HUES6 (cell line): ENCODE results near the gene TULP3.

Source experiments
- H3K27ac ChIP-seq: 2 replicates; pipeline ENCODE4 v1.7.0; 2013; ENCODE audit warnings: low read depth, mild to moderate bottlenecking, low read length, inconsistent platforms
- H3K27me3 ChIP-seq: 2 replicates; pipeline ENCODE4 v1.6.1; 2013; ENCODE audit warnings: low read length; ENCODE audit not compliant: control insufficient read depth, insufficient read depth
- H3K36me3 ChIP-seq: 2 replicates; pipeline ENCODE4 v1.6.1; 2013; ENCODE audit warnings: low read length; ENCODE audit not compliant: control insufficient read depth, insufficient read depth
- H3K4me1 ChIP-seq: 2 replicates; pipeline ENCODE4 v1.6.1; 2013; ENCODE audit warnings: low read length; ENCODE audit not compliant: control insufficient read depth, insufficient read depth
- H3K4me3 ChIP-seq: 2 replicates; pipeline ENCODE4 v1.5.1; 2013; ENCODE audit warnings: low read depth, low read length
- H3K9ac ChIP-seq: one replicate; pipeline ENCODE4 v1.6.1; 2013; ENCODE audit warnings: mild to moderate bottlenecking, low read length
- H3K9me3 ChIP-seq: 2 replicates; pipeline ENCODE4 v1.6.1; 2013; ENCODE audit warnings: low read depth, low read length; ENCODE audit not compliant: control insufficient read depth, insufficient read depth

TULP3 gene

DNA sequence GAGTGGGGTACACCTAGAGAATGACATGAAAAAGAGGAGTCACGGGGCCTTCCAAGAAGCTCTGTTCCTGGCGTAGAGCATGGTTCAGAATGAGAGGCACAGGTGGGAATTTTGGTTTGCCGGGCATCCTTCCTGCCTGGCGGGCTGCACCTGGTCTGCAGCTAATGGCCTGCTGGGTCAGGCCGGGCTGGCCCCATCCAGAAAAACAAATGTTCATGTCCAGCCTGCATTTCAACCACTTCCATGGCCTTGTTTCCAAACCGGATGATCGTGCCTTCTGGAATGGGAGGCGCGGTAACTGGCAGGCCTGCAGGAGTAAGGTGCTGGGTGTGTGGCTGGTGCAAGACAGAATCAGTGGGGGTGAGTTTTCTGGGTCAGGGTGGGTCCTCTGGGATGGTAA is 82.9 kb downstream of the TULP3 start:
- H3K9me3 ChIP-seq, result no peaks in the 10 kb centered on the region
- no peak overlapping the region for H3K9ac ChIP-seq
- H3K4me3 ChIP-seq, result no peak overlapping the region
- H3K27ac ChIP-seq, result no peak overlapping the region
- peaks cover 26% of the 10 kb centered on the region for H3K4me1 ChIP-seq
- H3K36me3 ChIP-seq, result peaks cover 29% of the 10 kb centered on the region
- H3K27me3 ChIP-seq, result no peaks in the 10 kb centered on the region

DNA sequence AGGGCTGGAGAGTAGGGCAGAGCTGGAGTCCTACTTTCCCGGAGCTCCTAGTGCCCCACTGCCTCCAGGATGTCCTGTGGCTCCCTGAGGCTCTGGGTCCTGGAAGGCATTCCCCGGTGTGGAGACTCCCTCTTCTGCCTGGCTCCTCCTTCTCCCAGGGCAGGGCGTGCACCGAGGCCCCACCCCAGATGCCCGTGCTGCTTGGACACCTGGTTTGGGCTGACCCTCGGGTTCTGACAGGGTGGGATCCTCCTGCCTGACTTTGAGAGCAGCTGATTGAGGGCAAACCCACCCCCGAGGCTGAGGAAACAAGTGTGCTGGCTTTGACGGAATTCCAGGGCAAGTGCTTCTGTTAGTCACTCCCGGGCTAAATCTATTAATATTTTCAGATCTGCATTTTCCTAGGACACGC is 83.9 kb downstream of the TULP3 start:
- Histone ChIP-seq H3K4me3 (no peak overlapping the region), H3K4me1 (peaks cover 26% of the 10 kb centered on the region), H3K27ac (no peak overlapping the region), H3K9ac (no peak overlapping the region), H3K9me3 (no peaks in the 10 kb centered on the region), H3K27me3 (no peaks in the 10 kb centered on the region), H3K36me3 (peaks cover 27% of the 10 kb centered on the region)

DNA sequence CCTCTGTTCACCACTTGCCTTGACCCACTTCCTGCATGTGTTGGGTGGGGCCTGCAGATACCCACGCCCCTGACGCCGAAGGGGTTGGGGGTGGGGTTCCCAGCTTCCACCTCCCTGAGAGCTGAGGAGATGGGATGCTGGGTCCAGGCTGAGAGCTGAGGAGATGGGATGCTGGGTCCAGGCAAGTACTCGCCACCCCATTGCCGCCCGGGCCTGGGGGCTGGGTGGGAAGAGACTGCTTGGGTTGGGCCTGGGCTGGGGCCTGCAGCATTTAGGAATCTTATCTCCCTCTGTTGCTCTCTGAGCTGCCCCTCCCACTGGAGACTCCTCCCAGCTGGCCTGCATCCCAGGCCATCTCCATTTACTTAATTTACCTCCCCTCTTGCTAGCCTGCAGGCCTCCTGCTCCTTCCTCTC is 85.9 kb downstream of the TULP3 start:
- Histone ChIP-seq H3K9ac (no peak overlapping the region), H3K36me3 (peaks cover 28% of the 10 kb centered on the region), H3K4me1 (peaks cover 26% of the 10 kb centered on the region), H3K9me3 (no peaks in the 10 kb centered on the region), H3K27ac (no peak overlapping the region), H3K4me3 (no peak overlapping the region), H3K27me3 (no peaks in the 10 kb centered on the region)

DNA sequence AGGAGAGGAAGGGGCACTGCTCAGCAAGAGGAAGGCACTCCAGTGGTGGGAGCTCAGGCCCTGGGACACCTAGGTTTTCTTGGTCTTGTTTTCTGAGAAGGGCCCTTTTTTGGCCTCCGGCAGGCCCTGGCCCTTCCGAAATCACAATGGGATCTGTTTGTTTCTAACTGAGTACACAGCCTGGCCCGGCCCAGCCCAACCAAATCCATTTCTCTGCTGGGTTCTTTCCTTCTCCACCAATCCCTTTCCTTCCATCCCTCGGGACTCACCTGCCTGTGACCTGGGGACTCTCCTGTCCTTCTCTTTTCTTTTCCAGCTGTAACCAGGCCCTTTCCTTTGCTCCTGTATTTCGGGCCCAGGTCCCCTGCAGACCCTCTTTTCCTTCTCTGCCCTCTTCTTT is 87.1 kb downstream of the TULP3 start:
- H3K36me3 ChIP-seq, result peaks cover 31% of the 10 kb centered on the region
- no peaks in the 10 kb centered on the region for H3K27me3 ChIP-seq
- no peak overlapping the region for H3K9ac ChIP-seq
- no peak overlapping the region for H3K27ac ChIP-seq
- no peak overlapping the region for H3K4me3 ChIP-seq
- no peaks in the 10 kb centered on the region for H3K9me3 ChIP-seq
- peaks cover 26% of the 10 kb centered on the region for H3K4me1 ChIP-seq

DNA sequence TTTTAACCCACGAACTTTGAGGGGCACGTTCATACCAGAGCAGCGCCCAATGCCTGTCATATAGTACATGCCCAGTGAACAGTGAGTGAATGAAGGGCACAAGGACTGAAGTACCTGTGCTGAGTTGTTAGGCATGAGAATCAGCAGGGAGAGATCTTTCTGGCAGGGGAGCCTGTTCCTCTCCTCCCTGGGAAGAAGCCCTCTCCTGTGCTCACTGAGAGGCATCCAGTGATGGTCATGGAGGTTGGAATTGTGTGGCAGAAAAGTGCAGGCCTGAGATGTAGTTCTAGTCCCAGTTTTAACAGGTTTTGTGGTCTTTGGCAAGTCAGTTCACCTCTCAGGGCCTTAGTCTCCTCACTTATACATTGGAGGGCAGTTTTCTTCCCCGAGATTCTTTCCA is 89.1 kb downstream of the TULP3 start:
- H3K9ac ChIP-seq, result no peak overlapping the region
- no peak overlapping the region for H3K4me3 ChIP-seq
- H3K36me3 ChIP-seq, result peaks cover 44% of the 10 kb centered on the region
- H3K27me3 ChIP-seq, result no peaks in the 10 kb centered on the region
- H3K4me1 ChIP-seq, result peaks cover 16% of the 10 kb centered on the region
- H3K9me3 ChIP-seq, result no peaks in the 10 kb centered on the region
- H3K27ac ChIP-seq, result no peak overlapping the region

DNA sequence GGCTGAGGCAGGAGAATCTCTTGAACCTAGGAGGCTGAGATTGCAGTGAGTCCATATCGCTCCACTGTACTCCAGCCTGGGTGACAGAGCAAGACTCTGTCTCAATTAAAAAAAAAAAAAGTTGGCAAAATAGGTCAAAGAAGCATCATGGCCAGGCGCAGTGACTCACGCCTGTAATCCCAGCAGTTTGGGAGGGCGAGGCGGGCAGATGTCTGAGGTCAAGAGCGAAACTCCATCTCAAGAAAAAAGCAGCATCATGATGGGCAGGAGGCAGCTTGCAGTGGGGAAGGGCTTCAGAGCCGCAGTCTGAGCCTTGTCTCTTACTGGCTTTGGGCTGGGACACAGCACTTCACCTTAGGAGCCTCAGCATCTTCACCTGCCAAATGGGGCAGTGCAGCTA is 89.9 kb downstream of the TULP3 start:
- Histone ChIP-seq H3K4me1 (peaks cover 16% of the 10 kb centered on the region), H3K27me3 (no peaks in the 10 kb centered on the region), H3K36me3 (peaks cover 44% of the 10 kb centered on the region), H3K9me3 (no peaks in the 10 kb centered on the region), H3K27ac (no peak overlapping the region), H3K4me3 (no peak overlapping the region), H3K9ac (no peak overlapping the region)

DNA sequence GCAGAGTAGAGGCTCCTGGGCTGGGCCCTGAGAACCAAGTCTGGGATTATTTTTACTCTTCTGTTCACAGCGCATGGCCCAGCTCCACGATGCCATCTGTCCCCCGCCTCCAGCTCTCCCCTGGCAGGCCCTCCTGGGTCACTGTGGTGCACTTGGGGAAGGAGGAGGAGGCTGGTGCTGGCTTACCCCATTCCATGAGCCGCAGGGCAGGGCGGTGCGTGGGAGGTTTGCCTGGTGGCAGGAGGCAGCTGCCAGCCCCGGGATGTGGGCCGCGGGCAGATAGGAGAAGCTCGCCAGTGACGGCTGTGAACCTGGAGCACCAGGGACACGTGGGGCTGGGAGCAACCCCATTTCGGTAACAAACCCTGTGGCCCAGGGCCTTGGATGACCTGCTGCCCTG is 91.7 kb downstream of the TULP3 start:
- no peak overlapping the region for H3K4me3 ChIP-seq
- no peak overlapping the region for H3K9ac ChIP-seq
- H3K27me3 ChIP-seq, result no peaks in the 10 kb centered on the region
- H3K9me3 ChIP-seq, result no peaks in the 10 kb centered on the region
- peaks cover 44% of the 10 kb centered on the region for H3K36me3 ChIP-seq
- peaks cover 3% of the 10 kb centered on the region; the same call in 1 of the 2 replicates for H3K4me1 ChIP-seq
- H3K27ac ChIP-seq, result no peak overlapping the region

DNA sequence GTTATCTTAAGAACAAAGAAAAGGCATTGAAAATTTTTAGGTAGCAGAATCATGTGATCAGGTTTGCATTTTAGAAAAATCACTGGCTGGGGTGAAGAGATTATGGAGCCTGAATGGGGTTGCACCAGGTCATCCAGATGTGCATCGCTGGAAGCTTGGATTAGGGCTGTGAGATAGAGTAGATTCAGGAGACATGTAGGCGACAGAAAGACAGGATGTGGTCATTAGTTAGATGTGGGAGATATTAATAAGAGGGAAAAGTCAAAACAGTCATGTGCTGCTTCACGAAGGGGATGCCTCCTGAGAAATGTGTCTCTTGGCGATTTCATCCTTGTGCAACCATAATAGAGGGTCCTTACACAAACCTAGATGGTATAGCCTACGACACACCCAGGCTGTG is 93.6 kb downstream of the TULP3 start:
- Histone ChIP-seq H3K27ac (no peak overlapping the region), H3K4me1 (peaks cover 3% of the 10 kb centered on the region; the same call in 1 of the 2 replicates), H3K4me3 (no peak overlapping the region), H3K36me3 (peaks cover 44% of the 10 kb centered on the region), H3K9ac (no peak overlapping the region), H3K9me3 (peaks cover under 1% of the 10 kb centered on the region; the same call in 1 of the 2 replicates), H3K27me3 (no peaks in the 10 kb centered on the region)

DNA sequence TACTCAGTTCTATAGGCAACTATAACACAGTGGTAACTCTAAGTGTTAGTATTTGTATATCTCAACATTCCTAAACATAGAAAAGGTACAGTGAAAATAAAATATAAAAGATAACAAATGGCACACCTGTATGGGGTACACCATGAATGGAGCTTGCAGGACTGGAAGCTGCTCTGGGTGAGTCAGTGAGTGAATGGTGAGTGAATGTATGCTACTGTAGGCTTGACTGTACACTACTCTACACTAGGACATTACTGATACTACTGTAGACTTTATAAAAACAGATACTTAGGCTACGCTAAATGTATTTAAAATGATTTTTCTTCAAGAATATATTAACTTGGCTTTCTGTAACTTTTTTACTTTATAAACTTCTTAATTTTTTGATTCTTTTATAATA is 94.0 kb downstream of the TULP3 start:
- Histone ChIP-seq H3K4me3 (no peak overlapping the region), H3K36me3 (peaks cover 39% of the 10 kb centered on the region), H3K27ac (no peak overlapping the region), H3K4me1 (peaks cover 3% of the 10 kb centered on the region; the same call in 1 of the 2 replicates), H3K9ac (no peak overlapping the region), H3K27me3 (no peaks in the 10 kb centered on the region), H3K9me3 (peaks cover 5% of the 10 kb centered on the region)

DNA sequence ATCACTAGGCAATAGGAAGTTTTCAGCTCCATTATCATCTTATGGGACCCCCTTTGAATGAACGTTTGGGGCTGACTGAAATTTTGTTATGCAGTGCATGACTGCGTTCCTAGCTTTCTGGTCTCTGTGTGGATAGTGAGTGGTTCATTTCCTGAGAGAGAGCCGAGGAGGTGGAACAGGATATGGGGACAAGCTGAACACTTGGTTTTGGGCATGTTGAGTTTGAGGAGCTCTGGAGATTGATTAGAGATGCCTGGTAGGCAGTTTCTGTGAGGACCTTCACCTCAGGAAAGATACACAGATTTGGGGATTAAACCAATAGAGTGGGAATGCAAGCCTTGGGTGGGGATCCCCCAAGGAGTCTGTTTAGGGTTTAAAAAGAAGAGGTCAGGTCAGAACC is 96.2 kb downstream of the TULP3 start:
- no peak overlapping the region for H3K4me3 ChIP-seq
- H3K27me3 ChIP-seq, result no peaks in the 10 kb centered on the region
- H3K9me3 ChIP-seq, result peaks cover 8% of the 10 kb centered on the region
- H3K9ac ChIP-seq, result no peak overlapping the region
- peaks cover 7% of the 10 kb centered on the region; the same call in 1 of the 2 replicates for H3K4me1 ChIP-seq
- no peak overlapping the region for H3K27ac ChIP-seq
- H3K36me3 ChIP-seq, result peaks cover 28% of the 10 kb centered on the region

DNA sequence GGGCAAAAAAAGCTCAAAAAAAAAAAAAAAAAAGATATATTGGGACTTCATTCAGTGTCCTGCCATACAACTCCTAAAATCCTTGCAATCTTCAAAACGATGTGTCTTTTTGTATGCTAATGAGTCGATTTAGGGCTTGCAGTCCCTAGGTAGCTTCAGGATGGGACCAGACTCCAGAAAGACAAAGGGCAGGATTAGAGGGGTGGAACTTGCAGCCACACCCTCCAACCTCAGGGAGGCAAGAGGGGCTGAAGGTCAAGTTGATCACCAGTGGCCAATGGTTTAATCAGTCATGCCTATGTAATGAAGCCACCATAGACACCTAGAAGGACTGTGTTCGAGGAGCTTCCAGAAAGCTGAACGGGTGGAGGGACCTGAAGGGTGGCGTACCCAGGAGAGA is 97.8 kb downstream of the TULP3 start:
- H3K27me3 ChIP-seq, result no peaks in the 10 kb centered on the region
- H3K4me1 ChIP-seq, result peaks cover 7% of the 10 kb centered on the region; the same call in 1 of the 2 replicates
- peaks cover 28% of the 10 kb centered on the region for H3K36me3 ChIP-seq
- peaks cover 8% of the 10 kb centered on the region for H3K9me3 ChIP-seq
- H3K9ac ChIP-seq, result no peak overlapping the region
- no peak overlapping the region for H3K4me3 ChIP-seq
- H3K27ac ChIP-seq, result no peak overlapping the region
